ENCODE results near the gene PTPRU.
"Not testable (repeated sequence)": the region's sequence is repeated elsewhere in the genome, so short reads cannot be mapped to it uniquely, and the experiment has no call there.

The PTPRU gene

DNA sequence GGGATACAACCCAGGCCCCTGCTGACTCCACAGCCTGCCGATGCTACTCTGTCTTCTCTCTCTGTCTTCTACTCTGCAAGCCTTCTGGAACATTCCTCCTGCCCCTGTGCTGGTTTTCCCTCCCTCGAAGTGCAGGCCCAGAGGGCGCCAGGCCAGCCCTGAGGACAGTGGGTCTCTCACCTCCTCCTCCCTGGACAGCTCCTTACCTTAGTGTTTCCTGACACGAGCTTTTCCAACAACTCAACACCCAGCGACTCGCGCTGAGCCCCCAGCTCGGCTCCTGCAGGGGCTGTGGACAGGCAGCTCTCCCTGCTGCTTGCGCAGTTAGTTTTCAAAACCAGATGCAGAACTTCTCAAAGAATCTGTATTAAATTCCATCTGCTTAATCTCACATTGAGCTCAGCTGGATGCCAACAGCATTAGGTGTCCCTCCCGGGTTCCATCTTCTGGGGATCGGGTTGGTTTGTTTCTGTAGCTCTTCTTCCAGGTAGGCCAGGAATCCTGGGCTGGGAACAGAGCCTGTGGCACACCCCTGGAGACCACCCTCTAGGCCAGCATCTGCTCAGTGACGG is 54.2 kb downstream of the PTPRU start:
- peak; percentile 55 to 59 for DNase-seq (ENCODE audit: low read depth in 2 of 2)

DNA sequence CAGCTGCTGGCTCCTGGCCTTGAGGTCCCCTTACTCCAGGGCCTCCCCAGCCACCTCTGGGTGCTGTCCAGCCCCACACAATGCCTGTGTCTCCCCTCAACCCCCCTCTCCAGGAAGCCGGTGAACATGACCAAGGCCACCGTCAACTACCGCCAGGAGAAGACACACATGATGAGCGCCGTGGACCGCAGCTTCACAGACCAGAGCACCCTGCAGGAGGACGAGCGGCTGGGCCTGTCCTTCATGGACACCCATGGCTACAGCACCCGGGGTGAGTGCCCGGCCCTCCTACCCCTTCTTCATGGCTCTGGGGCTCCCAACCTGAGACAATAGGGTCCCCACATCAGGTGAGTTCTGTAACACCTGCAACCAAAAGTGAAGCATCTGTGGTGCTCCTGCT is 55.4 kb downstream of the PTPRU start:
- no peak for DNase-seq (ENCODE audit: low read depth in 2 of 2)

DNA sequence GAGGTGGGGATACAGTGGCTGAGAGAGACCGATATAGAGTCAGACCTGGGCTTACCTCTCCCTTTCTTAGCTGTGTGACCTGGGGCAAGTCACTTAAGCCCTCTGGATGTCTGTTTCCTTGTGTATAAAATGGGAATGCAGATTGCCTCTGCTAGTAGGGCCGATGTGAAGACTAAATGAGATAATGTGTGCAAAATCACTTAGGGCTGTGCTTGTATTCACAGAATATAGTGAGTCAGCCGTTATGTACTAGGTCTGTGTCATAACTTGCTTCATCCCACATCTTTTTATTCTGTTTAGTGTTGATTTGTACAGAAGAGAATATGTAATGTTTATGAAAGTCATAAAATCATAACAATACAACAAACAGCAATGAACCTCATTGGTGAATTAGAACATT is 56.0 kb downstream of the PTPRU start:
- DNase-seq (ENCODE audit: low read depth in 2 of 2), result no peak

DNA sequence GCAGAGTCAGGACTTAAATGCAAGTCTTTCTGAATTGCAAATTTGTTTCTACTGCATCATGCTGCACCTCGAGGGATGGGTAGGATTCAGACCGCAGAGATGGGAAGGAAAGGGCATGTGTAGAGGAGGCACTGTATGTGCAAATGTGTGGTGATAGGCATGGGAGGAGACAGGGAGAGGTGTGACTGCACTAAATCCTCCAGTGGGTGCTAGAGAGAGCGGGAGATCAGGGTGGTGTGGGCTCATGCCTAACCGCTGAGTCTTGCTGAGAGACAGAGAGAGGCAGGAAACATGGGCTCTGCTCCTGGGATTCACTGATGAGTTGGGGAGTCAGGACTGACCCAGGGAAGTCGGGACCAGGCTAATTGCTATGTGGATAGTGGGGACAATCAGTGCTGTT is 61.1 kb downstream of the PTPRU start:
- no peak for DNase-seq (ENCODE audit: low read depth in 2 of 2)

DNA sequence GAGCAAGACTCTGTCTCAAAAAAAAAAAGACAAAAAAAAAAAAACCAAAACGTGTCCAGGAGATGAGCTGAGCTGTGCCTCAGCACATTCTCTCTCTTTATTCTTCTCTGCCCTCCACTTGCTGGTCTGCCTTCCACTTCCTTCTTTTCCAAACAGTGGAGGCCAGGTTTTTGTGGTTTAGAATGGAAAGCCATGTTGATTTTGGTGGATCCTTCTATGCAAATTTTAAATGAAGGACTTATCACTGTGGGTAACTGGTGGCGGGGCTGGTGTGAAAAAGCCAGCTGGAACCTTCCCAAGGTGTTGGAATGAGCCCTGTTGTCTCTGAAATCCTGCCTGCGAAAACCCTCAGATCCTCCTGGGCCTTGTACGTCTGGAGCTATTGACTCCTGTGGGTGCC is 61.9 kb downstream of the PTPRU start:
- DNase-seq (ENCODE audit: low read depth in 2 of 2), result no peak

DNA sequence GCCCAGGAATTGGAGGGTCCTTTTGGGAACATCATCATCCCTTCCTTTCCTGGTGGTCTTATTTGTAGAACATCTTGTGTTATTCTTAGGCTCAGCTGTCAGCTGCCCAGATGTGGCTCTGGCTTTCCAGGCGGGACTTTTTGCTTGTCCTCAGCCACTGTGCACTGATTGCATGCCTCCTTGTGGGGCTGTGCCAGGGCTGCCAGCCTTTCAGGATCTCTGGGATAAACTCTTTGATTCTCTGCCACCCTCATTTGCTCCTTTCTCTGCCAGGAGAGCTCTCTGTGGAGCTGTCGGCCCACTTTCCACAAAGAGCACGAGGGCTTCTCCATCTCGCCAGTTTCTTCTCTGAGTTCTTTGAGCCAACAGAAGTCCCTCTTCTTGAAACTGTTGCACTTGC is 63.1 kb downstream of the PTPRU start:
- no peak for DNase-seq (ENCODE audit: low read depth in 2 of 2)

DNA sequence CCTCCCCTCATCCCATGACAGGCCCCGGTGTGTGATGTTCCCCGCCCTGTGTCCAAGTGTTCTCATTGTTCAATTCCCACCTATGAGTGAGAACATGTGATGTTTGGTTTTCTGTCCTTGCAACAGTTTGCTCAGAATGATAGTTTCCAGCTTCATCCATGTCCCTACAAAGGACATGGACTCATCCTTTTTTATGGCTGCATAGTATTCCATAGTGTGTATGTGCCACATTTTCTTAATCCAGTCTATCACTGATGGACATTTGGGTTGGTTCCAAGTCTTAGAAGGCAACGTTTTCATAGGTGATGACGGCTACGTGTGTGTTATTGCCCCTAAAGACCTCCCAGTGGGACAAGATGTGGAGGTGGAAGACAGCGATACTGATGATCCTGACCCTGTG is 65.4 kb downstream of the PTPRU start:
- DNase-seq (ENCODE audit: low read depth in 2 of 2), result not testable (repeated sequence)

DNA sequence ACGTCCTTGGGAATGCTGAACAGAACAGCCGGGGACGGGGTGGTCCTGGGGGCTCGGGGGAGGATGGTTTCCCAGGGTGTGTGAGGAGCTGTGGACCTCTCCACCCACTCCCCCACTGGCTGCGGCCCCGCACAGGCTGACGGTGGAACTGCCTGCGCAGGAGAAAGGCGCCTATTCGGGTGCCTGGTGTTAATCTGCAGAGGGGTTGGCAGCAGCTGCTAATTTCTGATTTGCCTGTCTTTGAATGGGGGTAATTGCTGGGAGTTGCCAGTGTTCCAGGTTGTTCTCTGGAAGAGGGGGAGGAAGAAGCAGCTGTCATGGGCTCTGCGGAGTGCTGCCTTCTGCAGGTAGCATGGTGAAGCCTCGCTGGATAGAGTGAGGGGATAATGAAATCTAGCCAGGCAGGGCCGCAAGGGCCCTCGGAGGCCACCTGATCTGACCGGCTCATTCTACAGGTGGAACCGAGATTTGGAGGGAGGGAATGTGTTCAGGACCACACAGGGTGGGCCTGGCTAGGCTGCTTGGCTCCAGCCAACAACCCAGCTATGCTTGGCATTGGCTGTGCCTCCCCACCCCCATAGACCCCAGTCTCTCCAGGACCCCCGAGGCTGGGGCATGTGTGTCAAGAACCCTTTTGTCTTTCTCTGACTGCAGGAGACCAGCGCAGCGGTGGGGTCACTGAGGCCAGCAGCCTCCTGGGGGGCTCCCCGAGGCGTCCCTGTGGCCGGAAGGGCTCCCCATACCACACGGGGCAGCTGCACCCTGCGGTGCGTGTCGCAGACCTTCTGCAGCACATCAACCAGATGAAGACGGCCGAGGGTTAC is 67.1 kb downstream of the PTPRU start:
- DNase-seq (ENCODE audit: low read depth in 2 of 2), result no peak

DNA sequence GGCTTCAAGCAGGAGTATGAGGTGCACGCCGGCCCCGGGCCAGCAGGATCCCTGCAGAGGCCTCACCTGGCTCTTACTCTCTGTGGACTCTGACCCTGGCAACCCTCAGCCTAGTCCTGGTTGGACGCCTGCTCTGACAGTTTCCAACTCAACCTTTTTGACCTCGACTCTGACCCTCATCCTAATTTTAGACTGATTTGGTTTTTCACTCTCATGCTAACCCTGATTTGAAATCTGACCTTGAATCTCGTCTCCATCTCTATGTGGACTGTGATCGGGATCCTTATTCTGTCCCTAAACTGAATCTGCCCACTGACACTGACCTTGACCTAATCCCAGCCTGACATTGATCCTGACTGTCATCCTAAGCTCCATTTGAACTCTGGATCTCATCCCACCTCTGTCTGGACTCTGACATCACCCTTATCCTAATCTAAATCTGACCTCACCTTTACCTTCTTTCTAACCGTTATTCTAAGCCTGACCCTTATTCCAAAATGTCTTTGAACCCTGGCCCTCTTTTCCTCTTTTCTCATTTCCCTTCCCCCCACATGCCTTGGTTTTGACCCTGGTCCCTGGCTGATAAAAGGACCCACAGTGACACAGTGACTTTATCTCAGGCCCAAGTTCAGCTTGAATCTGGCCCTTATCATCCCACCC is 67.8 kb downstream of the PTPRU start:
- DNase-seq (ENCODE audit: low read depth in 2 of 2), result no peak

DNA sequence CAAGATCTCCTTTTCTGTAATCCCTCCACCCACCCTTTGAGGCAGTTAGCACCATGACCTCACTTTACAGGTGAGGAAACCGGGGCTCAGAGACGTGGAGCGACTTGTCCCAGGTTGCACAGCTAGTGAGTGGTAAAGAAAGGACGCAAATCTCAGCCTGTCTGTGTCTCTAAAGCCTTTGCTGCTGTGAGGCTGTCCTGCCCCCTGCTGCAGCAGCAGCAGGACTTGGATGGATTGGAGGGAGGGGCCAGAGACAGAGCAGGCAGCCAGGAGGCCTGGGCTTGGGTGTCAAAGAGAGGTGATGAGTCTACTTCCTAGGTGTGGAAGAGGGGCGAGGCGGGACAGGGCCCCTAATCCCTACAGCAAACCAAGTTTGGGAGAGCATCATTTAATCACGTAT is 69.6 kb downstream of the PTPRU start:
- DNase-seq (ENCODE audit: low read depth in 2 of 2), result no peak

DNA sequence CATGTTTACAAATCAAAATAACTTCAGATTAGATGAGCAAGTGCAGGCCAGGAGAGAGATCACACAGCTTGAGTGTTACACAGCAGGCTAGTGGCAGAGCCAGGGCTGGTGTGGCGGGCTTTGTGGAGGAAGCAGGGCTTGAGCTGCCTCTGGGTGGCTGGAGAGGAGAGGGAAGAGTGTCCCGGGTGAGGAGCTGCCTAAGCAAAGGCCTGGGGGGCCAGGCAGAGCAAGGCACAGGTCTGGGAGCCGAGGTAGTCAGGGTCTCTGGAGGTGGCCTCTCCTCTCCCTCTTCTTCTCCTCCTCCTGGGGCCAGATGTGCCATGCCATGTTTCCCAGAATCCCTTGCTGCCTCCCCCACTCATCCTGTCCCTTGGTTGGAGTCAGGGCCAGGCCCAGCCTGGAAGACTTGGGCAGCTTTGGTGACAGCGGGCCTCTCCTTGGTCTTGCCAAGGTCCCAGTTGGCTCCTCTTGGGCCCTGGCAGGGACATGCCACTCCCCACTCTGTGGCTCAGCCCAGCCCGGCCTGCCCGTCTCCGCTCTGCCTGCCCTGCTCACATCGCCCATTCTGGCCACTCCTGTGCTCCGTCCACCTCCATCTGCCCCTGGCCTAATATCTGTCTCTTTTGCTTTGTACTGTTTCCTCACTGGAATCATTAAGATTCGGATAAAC is 70.3 kb downstream of the PTPRU start:
- DNase-seq (ENCODE audit: low read depth in 2 of 2), result no peak

DNA sequence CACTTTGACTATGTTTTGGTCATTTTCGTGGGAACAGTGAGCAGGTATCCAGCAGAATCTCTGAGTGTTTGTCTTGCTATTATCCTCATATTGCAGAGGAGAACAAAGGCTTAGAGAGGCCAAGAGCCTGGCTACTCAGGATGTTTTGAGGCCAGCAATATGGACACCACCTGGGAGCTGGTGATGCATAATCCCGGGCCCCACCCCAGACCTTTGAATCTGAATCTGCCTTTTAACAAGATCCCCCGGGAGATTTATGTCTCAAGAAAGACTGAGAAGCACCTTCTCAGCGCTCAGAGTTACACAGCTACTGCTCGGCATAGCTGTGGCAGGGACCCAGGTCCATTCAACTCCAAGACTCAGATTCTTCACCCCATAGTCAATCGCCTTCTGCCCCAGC is 72.8 kb downstream of the PTPRU start:
- DNase-seq (ENCODE audit: low read depth in 2 of 2), result no peak

DNA sequence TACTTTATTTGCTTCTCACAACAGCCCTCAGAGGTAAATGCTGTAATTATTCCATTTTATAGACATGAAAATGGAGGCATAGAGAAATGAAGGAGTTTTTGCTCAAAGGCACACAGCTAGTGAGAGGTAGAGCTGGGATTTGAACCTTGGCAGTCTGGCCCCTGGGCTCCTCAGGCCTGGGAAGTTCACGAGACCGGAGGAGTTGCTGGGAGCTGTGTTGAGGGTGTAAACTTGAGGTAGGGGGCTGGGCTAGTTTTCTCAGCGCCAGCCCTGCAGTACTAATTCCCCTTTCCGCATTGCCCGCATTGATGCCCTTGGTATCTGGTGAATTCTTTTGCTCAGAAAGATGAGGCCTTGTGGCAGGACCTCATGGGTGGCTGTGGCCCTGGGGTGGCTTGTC is 73.3 kb downstream of the PTPRU start:
- no peak for DNase-seq (ENCODE audit: low read depth in 2 of 2)

DNA sequence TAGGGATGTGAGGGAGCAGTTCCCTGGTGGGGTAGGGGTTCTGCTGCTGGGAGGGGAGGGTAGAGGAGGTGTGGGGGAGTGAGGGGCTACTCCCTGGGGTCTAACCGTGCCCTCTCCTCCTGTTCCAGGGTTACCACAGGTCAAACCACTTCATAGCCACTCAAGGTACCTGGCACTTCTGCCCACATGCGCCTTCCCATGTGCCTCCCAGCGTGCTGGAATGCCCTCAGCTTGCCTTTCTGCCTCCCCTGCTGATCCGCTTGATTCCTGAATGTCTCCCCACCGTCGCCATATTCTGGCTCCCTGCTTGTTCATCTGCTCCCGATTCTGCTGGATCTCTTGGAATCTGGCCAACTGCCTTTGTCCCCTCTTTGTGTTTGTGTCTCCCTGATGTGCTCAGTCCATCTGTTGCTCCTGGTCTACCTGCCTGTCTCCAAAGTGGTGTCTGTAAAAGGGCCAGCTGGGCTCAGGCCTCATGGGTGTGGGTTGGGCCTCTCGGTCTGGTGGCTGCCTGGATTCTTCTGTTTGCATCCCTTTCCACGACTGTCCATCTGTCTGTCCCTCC is 74.4 kb downstream of the PTPRU start:
- no peak for DNase-seq (ENCODE audit: low read depth in 2 of 2)

DNA sequence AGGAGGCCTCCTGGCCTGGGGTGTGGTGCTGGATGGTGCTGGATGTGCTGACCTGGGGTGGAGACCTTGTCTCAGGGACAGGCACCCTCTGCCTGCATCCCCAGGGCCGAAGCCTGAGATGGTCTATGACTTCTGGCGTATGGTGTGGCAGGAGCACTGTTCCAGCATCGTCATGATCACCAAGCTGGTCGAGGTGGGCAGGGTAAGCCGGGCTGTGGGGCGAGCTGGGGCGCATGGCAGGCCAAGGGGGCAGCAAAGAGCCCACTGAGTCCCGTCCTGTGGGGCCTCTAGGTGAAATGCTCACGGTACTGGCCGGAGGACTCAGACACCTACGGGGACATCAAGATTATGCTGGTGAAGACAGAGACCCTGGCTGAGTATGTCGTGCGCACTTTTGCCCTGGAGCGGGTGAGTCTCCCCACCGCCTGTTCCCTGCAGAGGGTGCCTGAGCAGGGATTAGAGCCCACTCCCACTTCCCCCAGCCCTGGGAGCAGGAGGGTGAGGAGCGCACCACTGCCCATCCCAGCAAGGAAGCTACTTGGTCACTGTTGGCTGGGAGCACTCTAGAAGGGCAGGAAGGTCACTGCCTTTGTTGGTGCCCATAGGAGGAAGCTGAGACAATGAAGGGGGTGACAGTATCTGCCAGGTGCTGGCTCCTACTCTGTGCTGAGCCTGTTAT is 75.2 kb downstream of the PTPRU start:
- DNase-seq (ENCODE audit: low read depth in 2 of 2), result no peak

DNA sequence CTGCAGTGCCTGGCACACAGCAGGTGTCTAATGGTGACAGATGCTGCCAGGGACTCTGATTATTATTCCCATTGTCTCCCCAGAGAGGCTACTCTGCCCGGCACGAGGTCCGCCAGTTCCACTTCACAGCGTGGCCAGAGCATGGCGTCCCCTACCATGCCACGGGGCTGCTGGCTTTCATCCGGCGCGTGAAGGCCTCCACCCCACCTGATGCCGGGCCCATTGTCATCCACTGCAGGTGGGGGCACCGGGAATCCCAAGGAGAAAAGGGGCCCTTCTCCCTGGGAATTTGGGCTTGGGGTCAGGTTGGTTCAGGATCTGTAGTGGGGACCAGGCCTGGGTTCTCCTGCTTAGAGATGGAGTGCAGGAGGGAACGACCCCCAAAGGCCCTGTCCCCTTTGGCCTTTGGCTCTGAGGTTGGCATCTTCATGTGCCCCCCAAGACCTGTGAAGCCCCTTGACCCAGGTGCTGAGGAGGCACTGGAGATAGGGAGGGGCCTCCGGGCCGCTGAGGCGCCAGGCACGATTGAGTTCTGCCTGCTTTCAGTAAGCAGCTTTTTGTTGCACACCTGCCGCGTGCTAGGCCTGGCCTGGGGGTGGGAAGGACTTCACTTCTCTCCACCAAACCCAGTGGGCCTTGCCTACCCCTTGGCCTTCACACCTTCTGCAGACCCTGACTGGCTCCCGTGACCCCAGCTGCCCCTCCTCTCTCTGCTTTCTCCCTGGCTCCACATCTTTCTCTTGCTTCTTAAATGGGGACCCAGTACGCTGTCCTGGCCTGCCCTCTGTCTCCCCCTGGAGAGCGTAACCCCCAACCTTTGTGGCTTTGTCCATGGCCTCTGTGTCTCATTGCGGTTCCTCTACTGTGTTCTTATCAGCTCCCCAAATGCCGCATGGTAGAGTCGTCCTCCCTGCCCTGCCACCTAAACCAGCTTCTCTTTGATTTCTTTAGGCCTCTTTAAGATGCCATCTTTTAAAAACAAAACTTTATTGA is 76.4 kb downstream of the PTPRU start:
- DNase-seq (ENCODE audit: low read depth in 2 of 2), result no peak

DNA sequence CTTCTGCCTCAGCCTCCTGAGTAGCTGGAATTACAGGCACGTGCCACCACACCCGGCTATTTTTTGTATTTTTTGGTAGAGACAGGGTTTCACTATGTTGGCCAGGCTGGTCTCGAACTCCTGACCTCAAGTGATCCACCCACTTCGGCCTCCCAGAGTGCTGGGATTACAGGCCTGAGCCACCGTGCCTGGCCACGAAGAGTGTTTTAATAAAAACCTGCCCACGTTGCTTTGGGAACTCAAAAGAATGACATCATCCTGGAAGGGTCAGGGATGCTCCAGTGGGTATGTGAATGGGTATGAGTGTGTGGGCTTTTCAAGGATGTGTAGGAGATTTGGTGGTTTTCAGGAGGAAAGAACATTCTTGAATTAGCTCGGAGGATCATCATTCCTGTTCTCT is 78.4 kb downstream of the PTPRU start:
- not testable (repeated sequence) for DNase-seq (ENCODE audit: low read depth in 2 of 2)

DNA sequence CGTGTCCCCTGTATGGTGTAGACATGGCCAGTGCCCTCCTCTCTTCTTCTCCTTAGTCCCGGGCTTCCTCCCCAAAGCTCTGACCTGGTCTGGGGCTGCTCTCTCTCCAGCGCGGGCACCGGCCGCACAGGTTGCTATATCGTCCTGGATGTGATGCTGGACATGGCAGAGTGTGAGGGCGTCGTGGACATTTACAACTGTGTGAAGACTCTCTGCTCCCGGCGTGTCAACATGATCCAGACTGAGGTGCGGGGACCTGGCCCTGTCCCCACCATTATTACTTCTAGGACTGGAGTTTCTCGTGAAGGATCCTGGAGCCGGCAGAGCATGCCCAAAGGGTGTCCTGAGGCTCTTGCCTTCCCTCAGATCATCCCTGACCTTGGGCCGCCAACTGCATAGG is 78.9 kb downstream of the PTPRU start:
- DNase-seq (ENCODE audit: low read depth in 2 of 2), result no peak

DNA sequence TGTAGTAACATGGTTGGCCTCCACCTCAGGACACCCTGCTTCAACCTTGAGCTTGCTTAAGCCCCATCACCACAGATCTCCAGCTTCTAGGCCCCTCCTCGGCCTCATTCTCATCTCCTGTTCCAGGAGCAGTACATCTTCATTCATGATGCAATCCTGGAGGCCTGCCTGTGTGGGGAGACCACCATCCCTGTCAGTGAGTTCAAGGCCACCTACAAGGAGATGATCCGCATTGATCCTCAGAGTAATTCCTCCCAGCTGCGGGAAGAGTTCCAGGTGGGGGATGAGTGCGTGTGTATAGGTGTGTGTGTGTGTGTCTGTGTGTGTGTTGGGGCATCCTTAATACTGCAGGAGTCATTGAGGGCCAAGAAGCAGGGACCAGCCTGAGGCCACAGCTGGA is 79.6 kb downstream of the PTPRU start:
- DNase-seq (ENCODE audit: low read depth in 2 of 2), result no peak

All from fibroblast of skin of left quadriceps (primary cell).